ENCODE results near the gene KAT6B.

KAT6B gene

DNA sequence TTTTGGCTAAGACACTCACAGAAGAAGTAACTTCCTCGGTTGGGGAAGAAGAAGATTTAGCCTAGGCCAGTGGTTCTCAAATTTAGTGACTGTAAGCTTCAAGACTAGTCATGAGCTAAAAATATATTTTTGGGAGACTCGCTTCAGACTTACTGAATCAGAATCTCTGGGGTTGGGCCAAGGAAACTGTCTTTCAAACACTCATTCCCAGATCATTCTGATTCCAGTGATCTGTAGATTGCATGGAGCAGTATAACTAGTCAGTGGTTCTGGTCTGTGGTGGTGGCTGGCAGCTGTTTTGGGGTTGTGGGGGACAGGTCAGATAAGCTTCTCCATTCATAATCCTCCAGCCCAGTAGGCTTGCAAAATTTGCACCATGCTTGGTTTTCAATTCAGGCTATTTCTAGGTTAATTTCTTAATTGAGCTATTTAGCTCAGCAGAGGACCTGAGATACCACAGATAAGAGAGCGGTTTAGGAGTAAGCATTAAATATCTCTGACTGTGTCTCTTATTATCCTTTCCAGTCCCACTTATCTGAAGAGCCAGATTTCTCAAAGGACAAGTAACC, 3.8 kb upstream of the KAT6B start:
- DNase-seq (ENCODE audit: low read depth in 3 of 3, low spot score in 1 of 3) = no peak

DNA sequence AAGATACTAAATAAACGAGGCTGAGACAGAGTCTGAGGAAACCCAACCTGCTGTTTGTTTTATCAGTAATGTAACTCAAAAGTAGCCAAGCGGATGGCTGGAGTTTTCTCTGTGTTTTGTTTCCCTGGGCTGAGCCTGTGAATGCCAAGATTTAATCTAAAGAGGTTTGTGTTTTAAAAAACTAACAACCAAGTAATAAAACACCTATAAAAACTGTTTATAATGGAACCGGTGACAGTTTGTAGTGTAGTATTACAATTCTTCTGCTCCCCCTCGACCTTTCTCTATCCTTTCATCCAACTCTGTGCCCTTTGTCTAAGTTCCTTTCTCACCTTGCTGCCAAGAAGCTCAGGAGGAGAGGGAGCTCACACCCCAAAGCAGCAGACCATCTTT, 2.6 kb upstream of the KAT6B start:
- DNase-seq (ENCODE audit: low read depth in 3 of 3, low spot score in 1 of 3) = no peak

GRCh38 chr10:74824184-74824899, 2.1 kb upstream of the KAT6B start:
- DNase-seq (ENCODE audit: low read depth in 3 of 3, low spot score in 1 of 3) = peak in 1 of 3 donors; percentile 2

GRCh38 chr10:74824900-74825370, 1.5 kb upstream of the KAT6B start:
- peak in 2 of 3 donors; percentile 0 to 40 for DNase-seq (ENCODE audit: low read depth in 3 of 3, low spot score in 1 of 3)

GRCh38 chr10:74825371-74826141, 844 bp upstream of the KAT6B start:
- DNase-seq (ENCODE audit: low read depth in 3 of 3, low spot score in 1 of 3) = peak in 2 of 3 donors; percentile 12 to 24

GRCh38 chr10:74827045-74827441, 643 bp downstream of the KAT6B start:
- no peak for DNase-seq (ENCODE audit: low read depth in 3 of 3, low spot score in 1 of 3)

DNA sequence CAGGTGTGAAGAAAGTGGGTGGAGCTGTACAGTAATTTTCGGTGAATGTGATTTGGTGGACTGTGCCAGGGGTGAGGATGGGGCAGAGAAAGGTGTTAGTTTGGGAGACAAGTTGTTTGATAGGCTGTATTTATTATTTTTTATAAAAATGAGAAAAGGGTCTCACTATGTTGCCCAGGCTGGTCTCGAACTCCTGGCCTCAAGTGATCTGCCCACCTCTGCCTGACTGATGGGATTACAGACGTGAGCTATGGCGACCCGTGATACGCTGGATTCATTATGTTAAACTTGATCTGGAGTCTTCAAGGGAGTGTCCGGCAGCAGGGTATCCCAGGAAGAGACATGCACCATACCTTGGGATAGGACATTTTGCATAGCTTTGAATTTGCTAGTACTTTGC, 1.3 kb downstream of the KAT6B start:
- no peak for DNase-seq (ENCODE audit: low read depth in 3 of 3, low spot score in 1 of 3)

GRCh38 chr10:74828946-74829345, 2.5 kb downstream of the KAT6B start:
- DNase-seq (ENCODE audit: low read depth in 3 of 3, low spot score in 1 of 3) = no peak

DNA sequence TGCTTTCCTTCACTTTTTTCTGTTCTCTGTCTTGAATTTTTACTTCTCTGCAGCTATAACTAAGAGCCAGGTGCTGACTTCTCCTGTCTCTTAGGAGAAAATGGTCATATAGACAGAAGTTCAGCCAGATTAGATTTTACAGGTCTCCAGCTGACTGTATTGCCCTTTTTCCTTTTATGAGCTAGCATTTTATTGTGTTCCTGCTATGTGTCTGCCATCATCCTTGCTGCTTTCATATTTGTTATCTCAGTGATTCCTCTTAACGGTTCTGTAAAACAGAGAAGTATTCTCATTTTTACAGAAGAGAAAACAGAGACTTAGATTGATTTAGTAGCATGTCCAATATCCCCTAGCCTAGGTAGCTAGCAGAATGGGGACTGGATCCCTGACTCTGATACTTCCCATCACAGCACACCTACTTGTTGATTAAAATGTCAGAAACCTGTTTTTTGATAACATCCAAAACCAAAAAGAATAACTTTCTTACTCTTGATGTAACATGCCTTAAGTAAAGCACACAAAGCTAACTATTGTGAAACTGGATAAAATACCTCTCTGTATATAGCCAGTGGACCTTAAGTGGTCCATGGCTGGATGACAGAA, 5.2 kb downstream of the KAT6B start:
- DNase-seq (ENCODE audit: low read depth in 3 of 3, low spot score in 1 of 3) = no peak

DNA sequence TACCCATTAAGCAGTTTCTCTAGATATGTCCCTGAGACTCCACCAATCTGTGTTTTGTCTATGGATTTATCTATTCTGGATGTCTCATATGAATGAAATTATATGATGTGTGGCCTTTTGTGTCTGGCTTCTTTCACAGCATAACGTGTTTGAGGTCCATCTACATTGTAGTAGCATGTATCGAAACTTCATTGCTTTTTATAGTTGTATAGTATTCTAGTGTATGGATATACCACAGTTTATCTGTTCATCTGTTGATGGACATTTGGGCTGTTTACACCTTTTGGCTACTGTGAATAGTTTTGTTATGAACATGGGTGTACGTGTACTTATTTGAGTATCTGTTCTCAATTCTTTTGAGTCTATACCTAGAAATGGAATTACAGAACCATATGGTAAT, 9.6 kb downstream of the KAT6B start:
- DNase-seq (ENCODE audit: low read depth in 3 of 3, low spot score in 1 of 3) = no peak

DNA sequence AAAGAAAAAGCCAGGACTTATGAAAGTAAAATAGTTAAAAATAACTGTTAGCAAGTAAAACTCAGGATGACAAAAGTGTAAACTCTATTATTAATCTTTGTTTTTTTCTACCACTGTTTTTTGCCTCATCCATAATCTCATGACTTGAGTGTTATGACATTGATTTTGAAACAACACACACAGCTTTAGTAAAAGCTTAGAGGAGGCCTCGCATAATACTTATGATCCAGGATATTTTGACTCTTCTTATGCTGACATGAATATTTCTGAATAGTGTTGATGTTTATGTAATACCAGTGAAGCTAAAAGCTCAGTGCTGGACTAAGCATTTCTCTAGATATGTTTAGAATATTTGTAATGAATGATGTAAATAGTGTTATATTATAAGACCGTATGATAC, 10.5 kb downstream of the KAT6B start:
- DNase-seq (ENCODE audit: low read depth in 3 of 3, low spot score in 1 of 3) = no peak

DNA sequence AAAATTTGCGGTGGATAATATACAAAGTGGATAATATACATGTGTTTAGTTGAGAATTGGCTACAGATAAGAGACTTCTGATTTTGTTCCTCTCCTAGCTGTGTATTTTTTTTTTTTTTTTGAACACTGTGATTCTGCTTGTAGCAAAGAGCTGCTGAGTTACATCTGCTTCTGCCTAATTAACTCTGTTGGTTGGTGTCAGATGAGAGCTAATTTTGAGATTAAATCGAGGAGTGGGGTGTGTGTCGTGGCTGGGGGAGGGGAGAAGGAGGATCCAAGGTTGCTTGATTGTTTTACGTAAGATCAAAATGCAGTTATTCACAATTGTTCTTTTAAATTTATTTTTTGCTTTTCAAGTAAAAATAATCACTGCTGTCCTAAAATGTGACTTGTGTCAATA, 11.3 kb downstream of the KAT6B start:
- no peak for DNase-seq (ENCODE audit: low read depth in 3 of 3, low spot score in 1 of 3)

DNA sequence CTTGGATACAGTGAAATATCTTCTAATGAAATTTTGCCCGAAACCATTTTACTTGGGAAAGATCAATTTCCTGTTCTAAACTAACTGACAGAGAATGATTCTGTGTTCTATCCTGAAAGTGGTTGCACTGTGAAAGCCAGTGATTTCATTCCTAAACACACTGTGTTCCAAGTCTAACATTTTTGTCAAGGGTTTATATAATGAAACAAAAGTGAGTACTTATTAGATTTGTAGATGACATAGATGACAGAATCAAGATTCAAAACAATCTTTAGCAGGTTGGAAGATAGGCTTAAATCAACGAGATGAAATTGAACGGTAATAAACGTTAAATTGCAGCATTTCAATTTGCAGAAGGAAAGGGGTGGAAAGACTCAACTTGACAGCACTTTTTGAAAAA, 13.3 kb downstream of the KAT6B start:
- DNase-seq (ENCODE audit: low read depth in 3 of 3, low spot score in 1 of 3) = no peak

- DNase-seq (ENCODE audit: low read depth in 3 of 3, low spot score in 1 of 3) = no peak
Observed at GRCh38 chr10:74841265-74841973, 15.0 kb downstream of the KAT6B start.

DNA sequence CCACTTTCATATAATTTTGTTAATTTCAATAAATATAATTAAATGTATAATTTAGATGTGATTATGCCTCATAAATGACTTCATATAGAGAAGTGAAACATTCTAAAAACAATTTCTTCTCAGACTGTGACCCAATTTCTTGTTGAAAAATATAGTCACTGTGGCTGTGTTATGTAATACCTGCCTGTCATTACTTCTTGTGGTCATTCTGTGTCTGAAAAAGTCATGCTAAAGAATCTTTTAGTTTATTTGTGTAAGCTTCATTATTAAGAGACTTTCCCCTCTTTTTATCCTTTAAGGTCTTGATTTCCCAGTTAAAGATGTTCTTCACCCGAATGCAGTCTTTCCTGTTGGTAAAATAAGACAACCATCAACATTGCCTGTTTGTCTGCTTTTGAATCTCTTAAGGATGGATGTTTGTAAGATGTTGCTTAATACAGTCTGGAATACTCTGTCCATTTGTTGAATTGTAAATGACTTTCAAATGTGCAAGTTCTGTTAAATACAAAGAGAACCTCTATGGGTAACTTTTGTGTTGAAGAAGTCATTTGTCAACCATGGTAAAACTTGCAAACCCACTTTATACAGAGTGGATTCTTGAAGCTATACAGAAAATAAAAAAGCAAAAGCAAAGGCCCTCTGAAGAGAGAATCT, 16.0 kb downstream of the KAT6B start:
- DNase-seq (ENCODE audit: low read depth in 3 of 3, low spot score in 1 of 3) = no peak

DNA sequence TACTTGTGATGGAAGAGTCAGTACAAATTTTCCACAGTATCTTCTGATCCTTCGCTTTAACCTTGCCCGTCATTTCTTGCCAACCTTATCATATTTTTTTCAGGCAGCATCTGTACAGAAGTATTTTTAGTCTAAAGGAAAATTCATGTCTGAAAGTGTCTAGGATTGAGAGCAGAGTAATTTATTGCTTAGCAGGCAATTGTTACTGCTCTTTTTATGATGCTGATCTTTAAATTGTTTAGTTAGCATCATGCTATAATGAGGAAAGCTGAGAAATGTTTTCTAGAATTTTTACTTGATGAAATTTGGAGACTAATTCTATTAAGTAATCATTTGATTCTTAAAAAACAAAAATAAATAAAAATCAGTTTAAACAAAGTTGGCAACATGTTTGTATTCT, 20.6 kb downstream of the KAT6B start:
- DNase-seq (ENCODE audit: low read depth in 3 of 3, low spot score in 1 of 3) = no peak

DNA sequence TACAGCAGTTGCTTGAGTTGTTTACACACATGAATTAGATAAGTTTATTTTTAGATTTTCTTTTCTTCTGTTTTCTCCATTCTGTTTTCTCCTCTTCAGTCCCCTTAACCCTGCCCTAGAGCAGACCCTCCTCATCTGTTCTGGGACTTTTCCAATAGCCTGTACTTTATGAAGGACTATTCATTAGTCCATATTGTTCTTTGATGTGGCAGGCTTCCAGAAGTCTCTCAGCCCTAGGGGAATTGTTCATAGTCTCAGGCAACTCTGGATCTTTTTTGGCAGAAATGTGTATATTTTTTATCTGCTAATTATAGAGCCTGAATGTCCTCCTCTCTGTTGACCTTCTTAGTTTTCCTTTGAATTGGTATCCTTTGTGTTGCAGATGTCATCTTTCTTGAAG, 25.4 kb downstream of the KAT6B start:
- no peak for DNase-seq (ENCODE audit: low read depth in 3 of 3, low spot score in 1 of 3)

GRCh38 chr10:74852381-74852780, 26.0 kb downstream of the KAT6B start:
- DNase-seq (ENCODE audit: low read depth in 3 of 3, low spot score in 1 of 3) = no peak

GRCh38 chr10:74854610-74855009, 28.2 kb downstream of the KAT6B start:
- DNase-seq (ENCODE audit: low read depth in 3 of 3, low spot score in 1 of 3) = no peak

GRCh38 chr10:74855027-74855426, 28.6 kb downstream of the KAT6B start:
- no peak for DNase-seq (ENCODE audit: low read depth in 3 of 3, low spot score in 1 of 3)

GRCh38 chr10:74855439-74855838, 29.0 kb downstream of the KAT6B start:
- DNase-seq (ENCODE audit: low read depth in 3 of 3, low spot score in 1 of 3) = no peak
